ENCODE data around the gene HS1BP3. TPM values are rescaled to one million over a fixed set of nuclear protein-coding genes. Genes with fewer than 3 reads are reported as not detected.

HS1BP3 gene
- total RNA-seq, 1 experiment from 2014 or later: 17.1 TPM

- intact Hi-C loops (cut with micrococcal nuclease): no loop called here
- RAD21 ChIA-PET (ENCODE audit: low non-redundant PET in 1 of 2, low total read pairs in 2 of 2, uncharacterized antibody in 2 of 2, unreplicated experiment in 2 of 2): no interaction called here
- Histone ChIP-seq H3K27me3 (ENCODE audit: insufficient read depth, low read length) (no peaks in the 10 kb centered on the region), H2AFZ (ENCODE audit: low read depth, low read length, poor library complexity, severe bottlenecking) (no peak overlapping the region), H3K4me1 (ENCODE audit: control insufficient read depth in 1 of 2, insufficient read depth in 2 of 2, low read length in 2 of 2) (peaks cover 5 to 18% of the 10 kb centered on the region in 2 experiments), H3K9me2 (ENCODE audit: insufficient read depth) (no peaks in the 10 kb centered on the region), H3K9ac (ENCODE audit: low read length) (no peak overlapping the region), H3K36me3 (ENCODE audit: control insufficient read depth in 1 of 2, insufficient read depth in 2 of 2, low read length in 2 of 2) (no peaks in the 10 kb centered on the region), H3K9me3 (ENCODE audit: control insufficient read depth in 1 of 2, insufficient read depth in 1 of 2, low read depth in 1 of 2, low read length in 2 of 2) (no peaks in the 10 kb centered on the region), H3K27ac (ENCODE audit: low read depth, low read length) (no peak overlapping the region), H3K4me2 (ENCODE audit: low read length) (no peak overlapping the region), H3K4me3 (replicated peaks in 1 of 2; ENCODE audit: low read depth in 1 of 2, low read length in 2 of 2) (no peak overlapping the region), H3K79me2 (ENCODE audit: insufficient read depth, low read length) (no peaks in the 10 kb centered on the region), H4K20me1 (ENCODE audit: insufficient read depth) (no peaks in the 10 kb centered on the region)
- POLR2A ChIA-PET: no interaction called here
- no TSS peak for BruUV-seq (replicated peaks)
- DNase-seq (ENCODE audit: low read depth, low spot score) (no peak), ATAC-seq (no peak)
- CTCF ChIA-PET: interaction anchor here (2.6 kb wide), 1 partner anchor 9 kb away, joined by 12 read pairs; no protein-coding TSS in a partner anchor
- TF ChIP-seq EGR1 (IDR thresholded peaks at IDR 0.05; ENCODE audit: low read depth) (no peak), POLR2A (IDR thresholded peaks at IDR 0.05; ENCODE audit: borderline replicate concordance, extremely low read depth, insufficient read depth, insufficient read length) (no peak), EZH2 (IDR thresholded peaks at IDR 0.05) (no peak), REST (IDR thresholded peaks at IDR 0.05; ENCODE audit: low read depth) (no peak), CBX3 (IDR thresholded peaks at IDR 0.05; ENCODE audit: low read depth) (no peak), CTCF (IDR thresholded peaks at IDR 0.05 in 2 of 3, conservative IDR thresholded peaks at IDR 0.05 in 1 of 3; ENCODE audit: borderline replicate concordance in 1 of 3, insufficient read depth in 1 of 3, low read depth in 2 of 3, low read length in 2 of 3) (no peak), POLR2AphosphoS5 (IDR thresholded peaks at IDR 0.05; ENCODE audit: low read depth, low read length) (no peak), ZBTB33 (IDR thresholded peaks at IDR 0.05; ENCODE audit: extremely low read depth, insufficient replicate concordance, low read length) (no peak), EZH2phosphoT487 (IDR thresholded peaks at IDR 0.05; ENCODE audit: borderline replicate concordance) (no peak)
Measured at GRCh38 chr2:20652673-20653575, 2.0 kb upstream of the HS1BP3 start.

Data from HCT116 (cell line).